Suprapubic skin (tissue), 4 donors: Measurements from ENCODE around the gene PDCD6IP.

Source experiments
- CTCF ChIP-seq, 2 donors: fragments of 200-600 bp in 1 of 2; fragments of 450-650 bp in 1 of 2; sonication (generic) in 1 of 2; IDR thresholded peaks; one replicate each; pipeline ENCODE4 v1.5.1; 2016 to 2019; ENCODE audit warnings: antibody characterized with exemption in 2 of 2, mild to moderate bottlenecking in 1 of 2, moderate library complexity in 1 of 2
- EP300 ChIP-seq: sonication (generic); formaldehyde crosslinking; IDR thresholded peaks from one replicate; pipeline ENCODE4 v1.6.1; 2017; ENCODE audit warnings: antibody characterized with exemption
- POLR2A ChIP-seq, 2 donors: fragments of 450-650 bp; IDR thresholded peaks; one replicate each; pipeline ENCODE4 v1.6.1; 2017; ENCODE audit warnings: antibody characterized with exemption in 2 of 2, mild to moderate bottlenecking in 2 of 2, moderate library complexity in 2 of 2
- POLR2AphosphoS5 ChIP-seq, 3 donors: sonication (generic); formaldehyde crosslinking; IDR thresholded peaks; one replicate each; pipeline ENCODE4 v1.6.1; 2017; ENCODE audit warnings: antibody characterized with exemption in 3 of 3

GRCh38 chr3:33789183-33789954 lies 9.1 kb upstream of the PDCD6IP start:
- TF ChIP-seq CTCF (IDR thresholded peaks at IDR 0.05): no peak
- TF ChIP-seq EP300: no peak
- no peak for TF ChIP-seq POLR2AphosphoS5 (IDR thresholded peaks at IDR 0.05)
- no peak for TF ChIP-seq POLR2A (IDR thresholded peaks at IDR 0.05)
